ENCODE measurements around the gene ITFG1.
"Not testable (repeated sequence)": the region's sequence is repeated elsewhere in the genome, so short reads cannot be mapped to it uniquely, and the experiment has no call there.

The ITFG1 gene

GRCh38 chr16:47426806-47427205, 34.1 kb downstream of the ITFG1 start:
- DNase-seq (ENCODE audit: extremely low read depth in 1 of 2, low read depth in 1 of 2), result no peak

- DNase-seq (ENCODE audit: extremely low read depth in 1 of 2, low read depth in 1 of 2), result no peak
Measured at GRCh38 chr16:47424846-47425245, 36.0 kb downstream of the ITFG1 start.

GRCh38 chr16:47416869-47417268, 44.0 kb downstream of the ITFG1 start:
- DNase-seq (ENCODE audit: extremely low read depth in 1 of 2, low read depth in 1 of 2), result no peak

- DNase-seq (ENCODE audit: extremely low read depth in 1 of 2, low read depth in 1 of 2), result no peak
Measured at GRCh38 chr16:47413041-47413440, 47.8 kb downstream of the ITFG1 start.

GRCh38 chr16:47408491-47408890, 52.4 kb downstream of the ITFG1 start:
- no peak for DNase-seq (ENCODE audit: extremely low read depth in 1 of 2, low read depth in 1 of 2)

GRCh38 chr16:47395733-47396498, 64.9 kb downstream of the ITFG1 start:
- no peak for DNase-seq (ENCODE audit: extremely low read depth in 1 of 2, low read depth in 1 of 2)

GRCh38 chr16:47392081-47392480, 68.8 kb downstream of the ITFG1 start:
- DNase-seq (ENCODE audit: extremely low read depth in 1 of 2, low read depth in 1 of 2), result no peak

GRCh38 chr16:47388705-47389104, 72.2 kb downstream of the ITFG1 start:
- no peak for DNase-seq (ENCODE audit: extremely low read depth in 1 of 2, low read depth in 1 of 2)

GRCh38 chr16:47387026-47387734, 73.7 kb downstream of the ITFG1 start:
- no peak for DNase-seq (ENCODE audit: extremely low read depth in 1 of 2, low read depth in 1 of 2)

GRCh38 chr16:47386201-47386718, 74.6 kb downstream of the ITFG1 start:
- DNase-seq (ENCODE audit: extremely low read depth in 1 of 2, low read depth in 1 of 2), result no peak

GRCh38 chr16:47382362-47382761, 78.5 kb downstream of the ITFG1 start:
- DNase-seq (ENCODE audit: extremely low read depth in 1 of 2, low read depth in 1 of 2), result no peak

- no peak for DNase-seq (ENCODE audit: extremely low read depth in 1 of 2, low read depth in 1 of 2)
Measured at GRCh38 chr16:47377154-47377553, 83.7 kb downstream of the ITFG1 start.

GRCh38 chr16:47375423-47375822, 85.4 kb downstream of the ITFG1 start:
- DNase-seq (ENCODE audit: extremely low read depth in 1 of 2, low read depth in 1 of 2), result no peak

- DNase-seq (ENCODE audit: extremely low read depth in 1 of 2, low read depth in 1 of 2), result no peak
Measured at GRCh38 chr16:47374629-47375028, 86.2 kb downstream of the ITFG1 start.

- no peak for DNase-seq (ENCODE audit: extremely low read depth in 1 of 2, low read depth in 1 of 2)
Measured at GRCh38 chr16:47371271-47372014, 89.4 kb downstream of the ITFG1 start.

- no peak for DNase-seq (ENCODE audit: extremely low read depth in 1 of 2, low read depth in 1 of 2)
Measured at GRCh38 chr16:47370536-47370935, 90.3 kb downstream of the ITFG1 start.

- DNase-seq (ENCODE audit: extremely low read depth in 1 of 2, low read depth in 1 of 2), result no peak
Measured at GRCh38 chr16:47366228-47366627, 94.6 kb downstream of the ITFG1 start.

GRCh38 chr16:47363761-47364160, 97.1 kb downstream of the ITFG1 start:
- DNase-seq (ENCODE audit: extremely low read depth in 1 of 2, low read depth in 1 of 2), result no peak

- DNase-seq (ENCODE audit: extremely low read depth in 1 of 2, low read depth in 1 of 2), result no peak
Measured at GRCh38 chr16:47359478-47359877, 101.4 kb downstream of the ITFG1 start.

- DNase-seq (ENCODE audit: extremely low read depth in 1 of 2, low read depth in 1 of 2), result no peak
Measured at GRCh38 chr16:47358816-47359215, 102.0 kb downstream of the ITFG1 start.

- DNase-seq (ENCODE audit: extremely low read depth in 1 of 2, low read depth in 1 of 2), result not testable (repeated sequence)
Measured at GRCh38 chr16:47349029-47349428, 111.8 kb downstream of the ITFG1 start.

All from stimulated activated CD8-positive, alpha-beta memory T cell treated with anti-CD3 and anti-CD28 coated beads, Interleukin-7, amount 100 ng/mL, for 48 hours (primary cell).